ENCODE measurements around the gene FLACC1.
"Not testable (repeated sequence)": the region's sequence is repeated elsewhere in the genome, so short reads cannot be mapped to it uniquely, and the experiment has no call there.

The FLACC1 gene

GRCh38 chr2:201242571-201243277, 114.4 kb downstream of the FLACC1 start:
- TF ChIP-seq CTCF (IDR thresholded peaks at IDR 0.05; ENCODE audit: control extremely low read depth, extremely low read depth, low read depth, missing control alignments), result no peak
- no peak for DNase-seq (ENCODE audit: extremely low spot score)
- ChIA-PET CTCF (interaction anchor here (1.2 to 3.4 kb wide), 3 partner anchors 10 to 121 kb away, joined by 3 to 24 read pairs (median 4); no protein-coding TSS in a partner anchor), POLR2A (interaction anchor here (0.6 kb wide), 1 partner anchor 14 kb away, joined by 4 read pairs; no protein-coding TSS in a partner anchor)

GRCh38 chr2:201239167-201239935, 117.8 kb downstream of the FLACC1 start:
- DNase-seq (ENCODE audit: extremely low spot score); CTCF ChIA-PET: not testable (repeated sequence)
- POLR2A ChIA-PET, result interaction anchor here (0.6 kb wide), 1 partner anchor 20 kb away, joined by 3 read pairs; no protein-coding TSS in a partner anchor
